ENCODE results near the gene SBF2.

DNA sequence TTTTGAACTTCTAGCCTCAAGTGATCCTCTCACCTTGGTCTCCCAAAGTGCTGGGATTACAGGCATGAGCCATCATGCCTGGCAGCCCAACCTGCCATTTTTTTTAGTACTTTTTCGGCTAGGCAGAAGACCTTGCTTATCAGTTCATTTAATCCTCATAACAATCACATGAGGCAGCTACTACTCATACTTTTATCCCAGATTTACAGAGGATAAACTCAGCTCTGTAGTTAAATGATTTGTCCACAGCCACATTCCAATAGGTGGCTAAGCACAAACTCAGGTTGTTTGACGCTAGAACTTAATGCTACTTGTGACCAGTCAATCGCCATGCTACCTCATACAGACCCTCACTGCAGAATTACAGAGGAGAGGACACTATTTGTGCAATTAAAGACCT is 28.1 kb downstream of the SBF2 start:
- TF ChIP-seq CTCF (IDR thresholded peaks at IDR 0.05) (no peak), POLR2A (IDR thresholded peaks at IDR 0.05) (no peak)
